RWPE2 (cell line): ENCODE measurements around the gene HDAC11.

ENCODE experiments used
- ATAC-seq: fragments of 200-7000 bp; cut with Tn5 transposase; 3 replicates; pipeline ENCODE4 v1.9.1; 2021; ENCODE audit warnings: low read depth
- DNase-seq: peaks from one replicate; pipeline ENCODE4 v3.0.0-alpha.2; 2020; ENCODE audit warnings: low spot score
- H3K27ac ChIP-seq: fragments of 450-650 bp; 2 replicates; pipeline ENCODE4 v1.5.1; 2017; ENCODE audit warnings: mild to moderate bottlenecking; ENCODE audit not compliant: poor library complexity, severe bottlenecking
- H3K27me3 ChIP-seq: fragments of 250-450 bp; sonication (Bioruptor Pico); 2 replicates; pipeline ENCODE4 v1.5.1; 2021; ENCODE audit warnings: mild to moderate bottlenecking, moderate library complexity; ENCODE audit not compliant: insufficient read depth, poor library complexity, severe bottlenecking
- H3K36me3 ChIP-seq: fragments of 250-450 bp; sonication (Bioruptor Pico); 2 replicates; pipeline ENCODE4 v1.5.1; 2020; ENCODE audit warnings: low read depth, mild to moderate bottlenecking, moderate library complexity
- H3K4me1 ChIP-seq: fragments of 250-450 bp; sonication (Bioruptor Pico); 2 replicates; pipeline ENCODE4 v1.5.1; 2021; ENCODE audit warnings: mild to moderate bottlenecking, moderate library complexity; ENCODE audit not compliant: insufficient read depth, poor library complexity, severe bottlenecking
- H3K4me3 ChIP-seq: fragments of 250-450 bp; sonication (Bioruptor Pico); 2 replicates; pipeline ENCODE4 v1.5.1; 2021; ENCODE audit warnings: mild to moderate bottlenecking, moderate library complexity; ENCODE audit not compliant: severe bottlenecking
- H3K9me3 ChIP-seq: fragments of 250-450 bp; sonication (Bioruptor Pico); 2 replicates; pipeline ENCODE4 v1.5.1; 2021; ENCODE audit warnings: mild to moderate bottlenecking, moderate library complexity; ENCODE audit not compliant: severe bottlenecking
- TF ChIP-seq, protein P1 (sequence below): fragments of 450-650 bp; IDR thresholded peaks from one replicate; pipeline ENCODE4 v1.5.1; 2017; ENCODE audit warnings: mild to moderate bottlenecking, moderate library complexity; ENCODE audit not compliant: poor library complexity, severe bottlenecking

HDAC11 gene

GRCh38 chr3:13475871-13476590 lies 4.1 kb upstream of the HDAC11 start:
- DNase-seq (no peak), ATAC-seq (no peak)
- H3K4me3 ChIP-seq: no peak overlapping the region
- H3K27me3 ChIP-seq: no peaks in the 10 kb centered on the region
- H3K9me3 ChIP-seq: no peaks in the 10 kb centered on the region
- H3K36me3 ChIP-seq: no peaks in the 10 kb centered on the region
- TF ChIP-seq, protein P1, sequence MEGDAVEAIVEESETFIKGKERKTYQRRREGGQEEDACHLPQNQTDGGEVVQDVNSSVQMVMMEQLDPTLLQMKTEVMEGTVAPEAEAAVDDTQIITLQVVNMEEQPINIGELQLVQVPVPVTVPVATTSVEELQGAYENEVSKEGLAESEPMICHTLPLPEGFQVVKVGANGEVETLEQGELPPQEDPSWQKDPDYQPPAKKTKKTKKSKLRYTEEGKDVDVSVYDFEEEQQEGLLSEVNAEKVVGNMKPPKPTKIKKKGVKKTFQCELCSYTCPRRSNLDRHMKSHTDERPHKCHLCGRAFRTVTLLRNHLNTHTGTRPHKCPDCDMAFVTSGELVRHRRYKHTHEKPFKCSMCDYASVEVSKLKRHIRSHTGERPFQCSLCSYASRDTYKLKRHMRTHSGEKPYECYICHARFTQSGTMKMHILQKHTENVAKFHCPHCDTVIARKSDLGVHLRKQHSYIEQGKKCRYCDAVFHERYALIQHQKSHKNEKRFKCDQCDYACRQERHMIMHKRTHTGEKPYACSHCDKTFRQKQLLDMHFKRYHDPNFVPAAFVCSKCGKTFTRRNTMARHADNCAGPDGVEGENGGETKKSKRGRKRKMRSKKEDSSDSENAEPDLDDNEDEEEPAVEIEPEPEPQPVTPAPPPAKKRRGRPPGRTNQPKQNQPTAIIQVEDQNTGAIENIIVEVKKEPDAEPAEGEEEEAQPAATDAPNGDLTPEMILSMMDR: no peak
- H3K27ac ChIP-seq: no peak overlapping the region
- H3K4me1 ChIP-seq: no peaks in the 10 kb centered on the region

DNA sequence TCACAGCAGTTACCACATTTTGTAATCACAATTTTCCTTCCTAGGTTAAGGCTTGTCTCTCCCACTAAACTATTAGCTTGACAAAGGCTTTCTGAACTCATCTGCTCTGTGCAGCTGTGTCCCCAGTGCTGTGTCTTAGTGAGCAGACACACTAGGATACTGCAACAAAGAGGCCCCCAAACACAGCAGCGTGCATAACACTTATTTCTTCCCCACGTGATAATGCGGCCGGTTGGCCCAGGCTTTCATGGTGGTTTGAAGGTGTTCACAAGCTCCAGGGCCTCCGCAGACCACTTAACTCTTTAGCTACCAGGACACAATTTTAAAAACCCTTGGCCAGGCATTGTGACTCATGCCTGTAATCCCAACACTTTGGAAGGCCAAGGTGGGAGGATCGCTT lies 2.2 kb upstream of the HDAC11 start:
- no peaks in the 10 kb centered on the region for H3K4me1 ChIP-seq
- ATAC-seq: no peak
- DNase-seq: no peak

GRCh38 chr3:13479332-13479581 lies 849 bp upstream of the HDAC11 start:
- H3K4me1 ChIP-seq: no peaks in the 10 kb centered on the region
- peak overlapping the region; percentile 60 for H3K4me3 ChIP-seq
- no peaks in the 10 kb centered on the region for H3K9me3 ChIP-seq
- H3K27me3 ChIP-seq: no peaks in the 10 kb centered on the region
- no peak for DNase-seq
- H3K27ac ChIP-seq: no peak overlapping the region
- TF ChIP-seq, protein P1: no peak
- peak; percentile 24 for ATAC-seq
- H3K36me3 ChIP-seq: no peaks in the 10 kb centered on the region

More for the DNA sequence above, 2.2 kb upstream of the HDAC11 start:
- H3K36me3 ChIP-seq: no peaks in the 10 kb centered on the region
- H3K9me3 ChIP-seq: no peaks in the 10 kb centered on the region
- H3K4me3 ChIP-seq: no peak overlapping the region
- TF ChIP-seq, protein P1: no peak
- no peaks in the 10 kb centered on the region for H3K27me3 ChIP-seq
- no peak overlapping the region for H3K27ac ChIP-seq

- Histone ChIP-seq H3K4me1 (peaks cover 11% of the 10 kb centered on the region), H3K36me3 (no peaks in the 10 kb centered on the region), H3K9me3 (no peaks in the 10 kb centered on the region), H3K27ac (no peak overlapping the region), H3K27me3 (no peaks in the 10 kb centered on the region), H3K4me3 (peak overlapping the region; percentile 60)
- ATAC-seq: peak; percentile 10; the same call in 2 of the 3 replicates
- TF ChIP-seq, protein P1: no peak
- DNase-seq: no peak
Measured at GRCh38 chr3:13480340-13481318, 523 bp downstream of the HDAC11 start.
